Measurements from ENCODE around the gene CADM1.

- TF ChIP-seq POLR2AphosphoS5 (IDR thresholded peaks at IDR 0.05; ENCODE audit: low read depth): no peak
- TF ChIP-seq CTCF (conservative IDR thresholded peaks at IDR 0.05; ENCODE audit: low read depth in 2 of 2): peak; percentile 86 to 94
- no peak for TF ChIP-seq REST (IDR thresholded peaks at IDR 0.05; ENCODE audit: unreplicated experiment)
These were observed 179.4 kb downstream of the CADM1 start for GRCh38 chr11:115324581-115325432.
